Epithelial cell of proximal tubule (primary cell): ENCODE results near the gene GOT1. TPM values are rescaled to one million over a fixed set of nuclear protein-coding genes. Genes with fewer than 3 reads are reported as not detected.

Experiments used
- DNase-seq: peaks from one replicate; pipeline ENCODE4 v3.0.0-alpha.2; 2011; ENCODE audit warnings: low read depth
- H3K4me3 ChIP-seq: 2 replicates; pipeline ENCODE4 v1.5.1; 2011; ENCODE audit warnings: low read depth, mild to moderate bottlenecking, low read length
- total RNA-seq: library from RNA; depleted of rRNA; stranded (reverse); fragments of >200 nt; gene quantifications from 2 replicates; pipeline ENCODE4 v1.2.3, GENCODE V29; 2015
- TF ChIP-seq, protein P1 (sequence below): conservative IDR thresholded peaks from 2 replicates; pipeline ENCODE4 v1.5.1; 2012; ENCODE audit warnings: low read depth, mild to moderate bottlenecking, low read length

Gene GOT1
- total RNA-seq, 1 donor from 2014 or later: 51.0 TPM

DNA sequence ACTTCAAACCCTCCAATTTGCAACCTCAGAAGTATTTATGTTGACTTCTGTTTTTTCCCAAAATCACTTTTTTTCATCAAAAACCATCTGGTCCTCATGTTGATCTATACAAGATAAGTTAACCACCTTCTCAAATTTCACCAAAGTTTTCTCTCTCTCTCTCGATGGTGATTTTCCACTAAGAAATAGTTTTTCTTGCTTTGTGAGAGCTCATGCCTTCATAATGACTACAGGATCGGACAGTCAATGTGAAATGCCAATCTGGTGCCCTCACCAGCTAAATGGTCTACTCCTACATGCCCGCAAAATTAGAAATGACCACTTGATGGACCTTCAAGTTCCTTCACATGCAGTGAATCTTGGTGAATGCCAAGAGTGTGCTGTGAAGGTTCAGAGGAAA lies 60.9 kb downstream of the GOT1 start:
- no peak for DNase-seq
- TF ChIP-seq, protein P1, sequence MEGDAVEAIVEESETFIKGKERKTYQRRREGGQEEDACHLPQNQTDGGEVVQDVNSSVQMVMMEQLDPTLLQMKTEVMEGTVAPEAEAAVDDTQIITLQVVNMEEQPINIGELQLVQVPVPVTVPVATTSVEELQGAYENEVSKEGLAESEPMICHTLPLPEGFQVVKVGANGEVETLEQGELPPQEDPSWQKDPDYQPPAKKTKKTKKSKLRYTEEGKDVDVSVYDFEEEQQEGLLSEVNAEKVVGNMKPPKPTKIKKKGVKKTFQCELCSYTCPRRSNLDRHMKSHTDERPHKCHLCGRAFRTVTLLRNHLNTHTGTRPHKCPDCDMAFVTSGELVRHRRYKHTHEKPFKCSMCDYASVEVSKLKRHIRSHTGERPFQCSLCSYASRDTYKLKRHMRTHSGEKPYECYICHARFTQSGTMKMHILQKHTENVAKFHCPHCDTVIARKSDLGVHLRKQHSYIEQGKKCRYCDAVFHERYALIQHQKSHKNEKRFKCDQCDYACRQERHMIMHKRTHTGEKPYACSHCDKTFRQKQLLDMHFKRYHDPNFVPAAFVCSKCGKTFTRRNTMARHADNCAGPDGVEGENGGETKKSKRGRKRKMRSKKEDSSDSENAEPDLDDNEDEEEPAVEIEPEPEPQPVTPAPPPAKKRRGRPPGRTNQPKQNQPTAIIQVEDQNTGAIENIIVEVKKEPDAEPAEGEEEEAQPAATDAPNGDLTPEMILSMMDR: no peak
- H3K4me3 ChIP-seq: no peak overlapping the region

DNA sequence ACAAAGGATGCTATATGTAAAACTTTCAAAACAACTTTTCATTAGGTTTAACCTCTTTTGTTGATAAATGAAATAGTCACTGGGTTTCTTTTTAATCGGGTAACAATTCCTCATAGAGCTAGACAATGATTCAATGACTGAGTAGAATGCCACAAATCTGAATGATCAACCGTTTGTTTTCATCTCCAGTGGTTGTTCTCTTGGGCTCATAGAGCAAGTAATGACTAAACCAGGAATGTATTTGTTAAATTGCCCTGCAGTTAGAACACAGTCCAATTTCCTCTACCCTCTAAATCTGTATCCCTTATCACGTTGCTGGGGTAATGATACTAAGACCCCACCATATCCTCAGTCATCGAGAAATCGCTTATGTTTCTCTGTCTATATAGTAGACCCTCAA lies 61.3 kb downstream of the GOT1 start:
- H3K4me3 ChIP-seq: no peak overlapping the region
- TF ChIP-seq, protein P1: no peak
- DNase-seq: peak; percentile 48

DNA sequence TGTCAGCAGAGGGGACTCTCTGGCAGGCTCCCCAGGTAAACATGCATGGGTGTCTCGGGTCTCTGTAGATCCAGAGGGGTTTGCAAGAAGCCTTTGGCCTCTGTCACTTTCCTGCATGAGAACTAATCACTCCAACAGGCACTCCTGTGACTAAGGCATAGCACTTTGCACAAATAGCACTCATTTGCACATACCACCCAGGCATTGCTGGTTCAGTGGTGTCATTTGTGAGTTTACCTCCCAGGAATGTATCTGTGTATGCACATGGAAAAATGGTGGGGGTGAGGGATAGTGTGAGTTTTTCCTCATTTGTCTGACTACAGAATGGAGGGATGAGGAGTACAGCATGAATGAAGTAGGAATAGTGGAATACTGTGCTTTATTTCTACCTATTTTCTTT lies 61.8 kb downstream of the GOT1 start:
- peak; percentile 46 for DNase-seq
- TF ChIP-seq, protein P1: no peak
- H3K4me3 ChIP-seq: no peak overlapping the region

DNA sequence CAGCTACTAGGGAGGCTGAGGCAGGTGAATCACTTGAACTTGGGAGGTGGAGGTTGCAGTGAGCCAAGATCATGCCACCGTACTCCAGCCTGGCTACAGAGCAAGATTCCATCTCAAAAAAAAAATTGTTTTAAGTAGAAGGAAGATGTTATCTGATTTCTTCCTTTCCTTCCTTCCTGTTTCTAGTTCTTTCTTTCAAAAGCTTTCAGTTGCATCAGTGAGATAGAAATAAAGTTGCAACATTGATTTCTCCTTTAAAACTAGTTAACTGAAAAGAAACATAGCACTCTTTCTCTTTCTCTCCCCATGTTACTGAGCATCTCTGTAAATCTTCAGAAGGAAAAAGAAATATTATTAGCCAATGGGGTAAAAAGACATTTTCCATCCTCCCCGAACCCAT lies 63.8 kb downstream of the GOT1 start:
- DNase-seq: no peak
- H3K4me3 ChIP-seq: no peak overlapping the region
- TF ChIP-seq, protein P1: no peak

DNA sequence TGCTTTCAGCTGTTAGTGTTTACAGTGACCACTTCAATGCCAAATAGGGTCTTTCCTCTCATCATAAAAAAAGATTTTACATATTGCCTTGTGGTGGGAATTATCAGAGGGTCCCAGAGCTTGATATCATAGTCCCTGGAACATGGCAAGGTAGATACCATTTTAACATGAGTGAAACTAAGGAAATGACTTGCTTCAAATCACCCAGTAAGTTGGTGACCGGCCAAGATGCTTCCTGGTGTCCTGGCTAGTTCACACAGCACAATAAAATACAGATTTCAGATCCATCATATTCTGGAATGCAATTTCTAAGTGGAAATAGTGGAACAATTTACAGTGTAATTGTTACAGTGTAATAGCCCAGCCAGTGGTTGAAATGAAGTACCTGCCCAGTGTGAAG lies 64.7 kb downstream of the GOT1 start:
- H3K4me3 ChIP-seq: no peak overlapping the region
- TF ChIP-seq, protein P1: no peak
- DNase-seq: no peak

DNA sequence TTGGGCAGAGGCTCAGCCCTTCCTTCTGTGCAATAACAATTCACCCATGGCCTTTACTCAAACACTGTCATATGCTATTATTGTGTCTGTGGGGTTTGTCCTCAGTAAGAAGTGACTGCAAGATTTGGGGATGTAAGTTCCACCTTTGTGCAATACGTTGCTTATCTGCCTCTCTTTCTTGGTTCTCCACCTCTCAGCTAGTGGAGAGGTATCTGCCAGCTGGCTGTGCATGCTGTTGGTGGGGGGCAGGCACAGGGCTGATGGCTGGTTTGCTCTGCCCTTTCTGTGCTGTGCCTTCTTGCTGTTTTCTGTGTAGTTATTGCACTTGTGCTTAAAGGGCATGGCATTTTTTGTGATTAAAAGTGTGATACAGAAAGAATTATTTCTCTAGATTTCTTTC lies 65.1 kb downstream of the GOT1 start:
- TF ChIP-seq, protein P1: no peak
- DNase-seq: no peak
- H3K4me3 ChIP-seq: no peak overlapping the region

DNA sequence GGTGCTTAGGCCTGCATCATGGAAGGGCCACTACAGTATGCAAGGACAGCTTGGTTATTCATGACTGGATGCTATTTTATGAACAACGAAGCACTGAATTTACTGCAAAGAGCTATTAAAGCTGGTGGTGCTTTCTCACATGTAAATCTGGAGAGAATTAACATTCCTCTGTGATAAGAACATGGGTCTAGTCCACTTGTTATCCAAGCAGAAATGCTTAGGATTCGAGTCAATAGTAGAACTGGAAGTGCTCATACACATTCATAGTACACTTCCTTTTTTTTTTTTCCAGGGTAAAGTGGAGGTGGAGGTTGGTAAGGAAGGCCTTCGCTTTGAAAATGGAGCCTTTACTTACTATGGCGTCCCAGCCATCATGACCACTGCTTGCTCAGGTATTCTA lies 66.3 kb downstream of the GOT1 start:
- H3K4me3 ChIP-seq: no peak overlapping the region
- no peak for DNase-seq
- TF ChIP-seq, protein P1: no peak
